ENCODE measurements around the gene PBRM1. TPM values are rescaled to one million over a fixed set of nuclear protein-coding genes. Genes with fewer than 3 reads are reported as not detected.
A peak's percentile ranks its signal among the peaks of the same experiment; 100 is the strongest.

The PBRM1 gene
- total RNA-seq, 6 experiments from 2014 or later = 17.1 to 36.4 (median 27.2) TPM

GRCh38 chr3:52636673-52637072 lies 49.0 kb downstream of the PBRM1 start:
- H3K27ac ChIP-seq = peak overlapping the region in 1 of 3 donors; percentile 2
- no peak overlapping the region for H3K4me3 ChIP-seq
- intact Hi-C loops (cut with DNase I) = no loop called here
- H3K9me3 ChIP-seq = no peaks in the 10 kb centered on the region
- H3K36me3 ChIP-seq = peaks cover 0 to 58% (median 32%) of the 10 kb centered on the region in 4 donors
- DNase-seq (no peak), ATAC-seq (no peak)
- H3K27me3 ChIP-seq = no peaks in the 10 kb centered on the region
- no peaks in the 10 kb centered on the region for H3K4me1 ChIP-seq
- TF ChIP-seq POLR2A (IDR thresholded peaks at IDR 0.05) = no peak
- TF ChIP-seq, protein P1, sequence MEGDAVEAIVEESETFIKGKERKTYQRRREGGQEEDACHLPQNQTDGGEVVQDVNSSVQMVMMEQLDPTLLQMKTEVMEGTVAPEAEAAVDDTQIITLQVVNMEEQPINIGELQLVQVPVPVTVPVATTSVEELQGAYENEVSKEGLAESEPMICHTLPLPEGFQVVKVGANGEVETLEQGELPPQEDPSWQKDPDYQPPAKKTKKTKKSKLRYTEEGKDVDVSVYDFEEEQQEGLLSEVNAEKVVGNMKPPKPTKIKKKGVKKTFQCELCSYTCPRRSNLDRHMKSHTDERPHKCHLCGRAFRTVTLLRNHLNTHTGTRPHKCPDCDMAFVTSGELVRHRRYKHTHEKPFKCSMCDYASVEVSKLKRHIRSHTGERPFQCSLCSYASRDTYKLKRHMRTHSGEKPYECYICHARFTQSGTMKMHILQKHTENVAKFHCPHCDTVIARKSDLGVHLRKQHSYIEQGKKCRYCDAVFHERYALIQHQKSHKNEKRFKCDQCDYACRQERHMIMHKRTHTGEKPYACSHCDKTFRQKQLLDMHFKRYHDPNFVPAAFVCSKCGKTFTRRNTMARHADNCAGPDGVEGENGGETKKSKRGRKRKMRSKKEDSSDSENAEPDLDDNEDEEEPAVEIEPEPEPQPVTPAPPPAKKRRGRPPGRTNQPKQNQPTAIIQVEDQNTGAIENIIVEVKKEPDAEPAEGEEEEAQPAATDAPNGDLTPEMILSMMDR (IDR thresholded peaks at IDR 0.05) = no peak
- 100% methylated on average over 1 of the region's 4 CpGs for WGBS (ENCODE audit: insufficient coverage, low coverage, low lambda C conversion rate, missing lambda C conversion rate)

DNA sequence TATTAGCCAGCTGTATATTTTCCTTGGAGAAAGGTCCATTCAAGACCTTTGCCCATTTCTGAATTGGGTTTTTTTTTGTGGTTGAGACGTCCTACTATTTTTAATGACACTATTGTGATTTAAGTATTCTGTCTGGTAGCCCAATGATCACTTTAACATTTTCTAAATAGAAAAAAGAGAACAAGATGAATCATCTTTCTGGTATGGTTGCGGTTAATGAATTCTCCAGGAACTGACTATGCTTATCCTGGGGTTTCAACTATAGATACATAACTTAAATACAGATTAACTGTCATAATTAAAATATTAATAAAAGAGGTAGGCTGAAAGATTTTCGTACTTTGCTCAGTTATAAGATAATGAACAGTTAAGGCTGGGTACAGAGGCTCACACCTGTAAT lies 51.9 kb downstream of the PBRM1 start:
- 95% methylated on average over 3 of the region's 3 CpGs for WGBS (ENCODE audit: insufficient coverage, low coverage, low lambda C conversion rate, missing lambda C conversion rate)
- peaks cover 0 to 40% (median 16%) of the 10 kb centered on the region in 4 donors for H3K36me3 ChIP-seq
- intact Hi-C loops (cut with DNase I) = no loop called here
- H3K4me3 ChIP-seq = no peak overlapping the region
- DNase-seq (no peak), ATAC-seq (no peak)
- TF ChIP-seq, protein P1 (IDR thresholded peaks at IDR 0.05) = no peak
- no peak for TF ChIP-seq POLR2A (IDR thresholded peaks at IDR 0.05)
- H3K27me3 ChIP-seq = no peaks in the 10 kb centered on the region
- no peaks in the 10 kb centered on the region for H3K4me1 ChIP-seq
- H3K9me3 ChIP-seq = no peaks in the 10 kb centered on the region
- no peak overlapping the region for H3K27ac ChIP-seq

DNA sequence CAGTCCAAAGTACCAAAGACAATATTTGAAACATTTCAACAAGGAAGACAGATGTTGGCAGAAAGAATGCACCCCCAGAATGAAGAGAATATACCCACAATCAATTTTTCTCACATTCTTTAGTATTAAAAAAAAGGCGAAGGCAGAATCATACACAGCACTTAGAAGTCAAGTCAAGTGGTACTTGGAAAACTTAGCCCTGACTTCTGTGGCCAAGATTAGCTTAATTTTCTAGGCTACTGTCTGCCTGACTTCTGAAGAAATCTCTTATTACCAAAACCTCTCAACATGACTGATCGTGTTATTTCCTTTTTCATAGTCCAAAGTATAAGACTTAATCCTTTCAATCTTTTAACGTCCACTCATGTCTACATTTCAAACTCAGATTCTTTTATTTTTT lies 60.7 kb downstream of the PBRM1 start:
- no peak for TF ChIP-seq POLR2A (IDR thresholded peaks at IDR 0.05)
- TF ChIP-seq, protein P1 (IDR thresholded peaks at IDR 0.05) = no peak
- DNase-seq = no peak
- Histone ChIP-seq H3K36me3 (peaks cover 0 to 42% (median 23%) of the 10 kb centered on the region in 4 donors), H3K4me3 (no peak overlapping the region), H3K27me3 (no peaks in the 10 kb centered on the region), H3K27ac (no peak overlapping the region), H3K9me3 (no peaks in the 10 kb centered on the region), H3K4me1 (no peaks in the 10 kb centered on the region)
- intact Hi-C loops (cut with DNase I) = no loop called here
- 91% methylated on average over 3 of the region's 3 CpGs for WGBS (ENCODE audit: insufficient coverage, low coverage, low lambda C conversion rate, missing lambda C conversion rate)
- no peak for ATAC-seq

DNA sequence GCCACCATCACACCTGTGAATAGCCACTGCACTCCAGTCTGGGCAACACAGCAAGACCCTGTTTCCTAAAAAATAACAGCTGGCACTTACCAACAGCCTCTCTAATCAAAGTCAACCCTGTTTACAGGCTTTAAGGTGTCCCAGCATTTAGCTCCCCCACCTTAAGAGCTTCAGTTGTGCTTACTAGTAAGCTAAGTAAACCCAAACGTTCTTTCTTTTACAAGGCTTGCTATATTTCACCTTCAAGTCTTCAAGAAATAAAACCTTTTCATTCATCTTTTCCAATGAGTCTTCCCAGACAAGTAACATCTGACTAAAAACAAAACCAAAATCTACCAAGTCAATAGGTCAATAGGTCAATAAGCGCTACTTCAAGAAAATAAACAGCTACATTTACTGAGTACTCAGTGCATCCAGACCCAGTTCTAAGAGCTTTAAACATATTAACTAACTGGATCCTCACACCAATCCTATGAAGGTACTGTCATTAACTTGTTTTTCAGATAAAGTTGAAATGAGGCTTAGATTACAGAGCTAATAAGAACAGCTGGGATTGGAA lies 62.4 kb downstream of the PBRM1 start:
- H3K27ac ChIP-seq = no peak overlapping the region
- peaks cover 0 to 46% (median 22%) of the 10 kb centered on the region in 4 donors for H3K36me3 ChIP-seq
- ATAC-seq = no peak
- TF ChIP-seq, protein P1 (IDR thresholded peaks at IDR 0.05) = no peak
- no peak for TF ChIP-seq POLR2A (IDR thresholded peaks at IDR 0.05)
- no peak overlapping the region for H3K4me3 ChIP-seq
- H3K4me1 ChIP-seq = no peaks in the 10 kb centered on the region
- WGBS (ENCODE audit: insufficient coverage, low coverage, low lambda C conversion rate, missing lambda C conversion rate) = 67% methylated on average over 2 of the region's 2 CpGs
- H3K9me3 ChIP-seq = no peaks in the 10 kb centered on the region
- H3K27me3 ChIP-seq = no peaks in the 10 kb centered on the region
- DNase-seq = no peak
- intact Hi-C loops (cut with DNase I) = no loop called here
